HepG2 (cell line): ENCODE data around the gene ZNF106. TPM values are rescaled to one million over a fixed set of nuclear protein-coding genes. Genes with fewer than 3 reads are reported as not detected.

Experiments used
- CHCHD3 ChIP-seq: sonication (generic); formaldehyde crosslinking; IDR thresholded peaks from 2 replicates; pipeline ENCODE4 v1.8.0; 2022; ENCODE audit warnings: mild to moderate bottlenecking, missing genetic modification reagents, moderate library complexity
- DNMT3B ChIP-seq: conservative IDR thresholded peaks from 2 replicates; pipeline ENCODE4 v1.6.1; 2016; ENCODE audit warnings: missing biosample characterization, control low read depth
- GATAD1 ChIP-seq: IDR thresholded peaks from 2 replicates; pipeline ENCODE4 v1.6.1; 2016; ENCODE audit warnings: missing genetic modification reagents, missing compliant biosample characterization
- HHEX ChIP-seq: IDR thresholded peaks from 2 replicates; pipeline ENCODE4 v1.6.1; 2016; ENCODE audit warnings: control low read depth
- KLF6 ChIP-seq: IDR thresholded peaks from 2 replicates; pipeline ENCODE4 v1.8.0; 2016; ENCODE audit warnings: missing biosample characterization, missing genetic modification reagents
- SP2 ChIP-seq: sonication (generic); formaldehyde crosslinking; IDR thresholded peaks from 2 replicates; pipeline ENCODE4 v1.5.1; 2020; ENCODE audit warnings: mild to moderate bottlenecking, missing genetic modification reagents
- ZFP36L2 ChIP-seq: sonication (generic); formaldehyde crosslinking; IDR thresholded peaks from 2 replicates; pipeline ENCODE4 v1.4.0; 2020; ENCODE audit warnings: missing genetic modification reagents
- ZFY ChIP-seq: sonication (generic); formaldehyde crosslinking; IDR thresholded peaks from 2 replicates; pipeline ENCODE4 v1.4.0; 2020; ENCODE audit warnings: missing genetic modification reagents
- ZNF124 ChIP-seq: sonication (generic); formaldehyde crosslinking; IDR thresholded peaks from 2 replicates; pipeline ENCODE4 v1.4.0; 2020; ENCODE audit warnings: missing genetic modification reagents
- ZNF253 ChIP-seq: sonication (generic); formaldehyde crosslinking; IDR thresholded peaks from 2 replicates; pipeline ENCODE4 v1.8.0; 2022; ENCODE audit warnings: mild to moderate bottlenecking, missing genetic modification reagents, borderline replicate concordance
- ZNF256 ChIP-seq: sonication (generic); formaldehyde crosslinking; conservative IDR thresholded peaks from 2 replicates; pipeline ENCODE4 v1.4.0; 2020; ENCODE audit warnings: missing genetic modification reagents
- ZNF75D ChIP-seq: sonication (generic); formaldehyde crosslinking; IDR thresholded peaks from 2 replicates; pipeline ENCODE4 v1.8.1; 2023; ENCODE audit warnings: missing genetic modification reagents, mild to moderate bottlenecking, borderline replicate concordance
- ZNF768 ChIP-seq: sonication (generic); formaldehyde crosslinking; IDR thresholded peaks from 2 replicates; pipeline ENCODE4 v1.4.0; 2020; ENCODE audit warnings: missing genetic modification reagents
- ZNF816 ChIP-seq: sonication (generic); formaldehyde crosslinking; IDR thresholded peaks from 2 replicates; pipeline ENCODE4 v1.8.0; 2022; ENCODE audit warnings: missing genetic modification reagents, mild to moderate bottlenecking, borderline replicate concordance
- polyA plus RNA-seq, 8 experiments: library from polyadenylated mRNA; depleted of rRNA in 3 of 8; stranded (reverse) in 7 of 8; unstranded in 1 of 8; fragments of >200 nt; fragmentation: Illumina TruSeq in 4 of 8; extraction: Trizol in 4 of 8; gene quantifications; 2 replicates each; pipeline versions ENCODE4 v1.2.1 to v1.2.3, GENCODE V29; 2011 to 2016; ENCODE audit warnings: low read depth in 4 of 8, missing spikeins in 1 of 8, mixed read lengths in 1 of 8; ENCODE audit not compliant: insufficient read depth in 1 of 8
- total RNA-seq, 5 experiments: library from RNA; depleted of rRNA; stranded (reverse); fragments of >200 nt; fragmentation: Illumina TruSeq; extraction: Trizol; gene quantifications; 2 replicates each; pipeline ENCODE4 v1.2.3, GENCODE V29; 2016; ENCODE audit warnings: low read depth in 1 of 5
- TF ChIP-seq, protein P1 (sequence below): sonication (generic); formaldehyde crosslinking; conservative IDR thresholded peaks from 2 replicates; pipeline ENCODE4 v1.4.0; 2020; ENCODE audit warnings: missing genetic modification reagents
- TF ChIP-seq, protein P2 (sequence below): sonication (generic); formaldehyde crosslinking; IDR thresholded peaks from 2 replicates; pipeline ENCODE4 v1.4.0; 2020; ENCODE audit warnings: missing genetic modification reagents
- TF ChIP-seq, protein P3 (sequence below): sonication (generic); formaldehyde crosslinking; IDR thresholded peaks from 2 replicates; pipeline ENCODE4 v1.5.1; 2020; ENCODE audit warnings: missing genetic modification reagents, mild to moderate bottlenecking, borderline replicate concordance
- TF ChIP-seq, protein P4 (sequence below), 2 experiments: sonication (generic) in 1 of 2; formaldehyde crosslinking in 1 of 2; IDR thresholded peaks; 2 replicates each; pipeline versions ENCODE4 v1.4.0 to v1.6.1; 2016 to 2020; ENCODE audit warnings: borderline replicate concordance in 1 of 2, low read depth in 1 of 2, mild to moderate bottlenecking in 1 of 2, missing genetic modification reagents in 1 of 2
- TF ChIP-seq, protein P5 (sequence below): sonication (generic); formaldehyde crosslinking; IDR thresholded peaks from 2 replicates; pipeline ENCODE4 v1.4.0; 2020; ENCODE audit warnings: missing genetic modification reagents; ENCODE audit errors: not compliant biosample characterization

The ZNF106 gene
- total and polyA plus RNA-seq, 2 of the 13 experiments (the other 11 are each of a cell fraction or from before 2014, with no cell fraction given), result 12.5 to 35.1 TPM

DNA sequence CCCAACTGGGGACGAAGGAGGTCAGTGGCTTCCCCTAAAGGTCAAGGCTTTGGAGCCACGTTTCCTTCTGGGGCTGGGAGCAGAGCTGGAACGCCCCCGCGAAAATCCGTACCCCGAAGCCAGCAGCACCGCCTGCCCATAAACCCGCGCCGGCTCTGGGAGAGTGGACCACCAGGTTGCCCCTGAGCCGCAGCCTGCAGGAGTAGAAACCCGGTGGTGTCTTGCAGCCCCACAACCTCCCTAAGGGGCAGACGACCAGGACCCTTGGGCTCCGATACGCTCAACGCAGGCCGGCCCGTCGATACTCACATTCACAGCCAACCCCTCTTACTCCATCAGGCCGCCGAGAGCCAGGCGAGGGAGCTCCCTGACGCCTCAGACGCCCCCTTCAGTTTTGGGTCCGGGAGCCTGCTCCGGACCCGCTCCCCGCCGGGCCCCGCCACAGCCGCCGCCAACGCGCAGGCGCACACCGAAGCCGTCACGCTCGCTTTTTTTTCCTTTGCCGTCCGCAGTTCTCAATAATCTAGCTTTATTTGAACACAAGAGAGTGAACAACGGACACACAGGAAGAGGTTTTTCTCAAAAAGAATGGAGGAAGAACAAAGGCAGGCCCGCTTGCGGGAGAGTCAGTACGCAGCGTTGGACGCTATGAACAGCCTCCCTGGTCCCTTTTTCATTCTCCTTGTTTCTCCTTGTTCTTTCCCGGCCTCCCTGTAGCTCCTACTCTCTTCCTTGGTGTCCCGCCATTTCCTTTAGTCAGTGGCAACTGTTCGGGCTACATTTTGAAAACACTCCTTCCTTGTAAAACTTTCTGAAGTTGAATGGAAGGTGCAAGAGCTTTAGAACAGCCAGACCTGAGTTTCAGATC, at the start of gene ZNF106 (continued):
- TF ChIP-seq, protein P1, sequence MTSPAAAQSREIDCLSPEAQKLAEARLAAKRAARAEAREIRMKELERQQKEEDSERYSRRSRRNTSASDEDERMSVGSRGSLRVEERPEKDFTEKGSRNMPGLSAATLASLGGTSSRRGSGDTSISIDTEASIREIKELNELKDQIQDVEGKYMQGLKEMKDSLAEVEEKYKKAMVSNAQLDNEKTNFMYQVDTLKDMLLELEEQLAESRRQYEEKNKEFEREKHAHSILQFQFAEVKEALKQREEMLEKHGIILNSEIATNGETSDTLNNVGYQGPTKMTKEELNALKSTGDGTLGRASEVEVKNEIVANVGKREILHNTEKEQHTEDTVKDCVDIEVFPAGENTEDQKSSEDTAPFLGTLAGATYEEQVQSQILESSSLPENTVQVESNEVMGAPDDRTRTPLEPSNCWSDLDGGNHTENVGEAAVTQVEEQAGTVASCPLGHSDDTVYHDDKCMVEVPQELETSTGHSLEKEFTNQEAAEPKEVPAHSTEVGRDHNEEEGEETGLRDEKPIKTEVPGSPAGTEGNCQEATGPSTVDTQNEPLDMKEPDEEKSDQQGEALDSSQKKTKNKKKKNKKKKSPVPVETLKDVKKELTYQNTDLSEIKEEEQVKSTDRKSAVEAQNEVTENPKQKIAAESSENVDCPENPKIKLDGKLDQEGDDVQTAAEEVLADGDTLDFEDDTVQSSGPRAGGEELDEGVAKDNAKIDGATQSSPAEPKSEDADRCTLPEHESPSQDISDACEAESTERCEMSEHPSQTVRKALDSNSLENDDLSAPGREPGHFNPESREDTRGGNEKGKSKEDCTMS (CRISPR knock-in tag), result no peak
- TF ChIP-seq ZNF124, result peak; percentile 81
- TF ChIP-seq, protein P2, sequence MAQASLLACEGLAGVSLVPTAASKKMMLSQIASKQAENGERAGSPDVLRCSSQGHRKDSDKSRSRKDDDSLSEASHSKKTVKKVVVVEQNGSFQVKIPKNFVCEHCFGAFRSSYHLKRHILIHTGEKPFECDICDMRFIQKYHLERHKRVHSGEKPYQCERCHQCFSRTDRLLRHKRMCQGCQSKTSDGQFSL, result peak; percentile 62; the same call in 1 of the 2 replicates
- TF ChIP-seq CHCHD3 (CRISPR knock-in tag), result no peak
- TF ChIP-seq KLF6, result peak; percentile 72; the same call in 1 of the 2 replicates
- TF ChIP-seq ZFP36L2 (CRISPR knock-in tag), result no peak
- TF ChIP-seq ZNF256 (CRISPR knock-in tag), result peak; percentile 90
- peak; percentile 87 for TF ChIP-seq ZFY (CRISPR knock-in tag)
- peak; percentile 88 for TF ChIP-seq GATAD1
- TF ChIP-seq, protein P3, sequence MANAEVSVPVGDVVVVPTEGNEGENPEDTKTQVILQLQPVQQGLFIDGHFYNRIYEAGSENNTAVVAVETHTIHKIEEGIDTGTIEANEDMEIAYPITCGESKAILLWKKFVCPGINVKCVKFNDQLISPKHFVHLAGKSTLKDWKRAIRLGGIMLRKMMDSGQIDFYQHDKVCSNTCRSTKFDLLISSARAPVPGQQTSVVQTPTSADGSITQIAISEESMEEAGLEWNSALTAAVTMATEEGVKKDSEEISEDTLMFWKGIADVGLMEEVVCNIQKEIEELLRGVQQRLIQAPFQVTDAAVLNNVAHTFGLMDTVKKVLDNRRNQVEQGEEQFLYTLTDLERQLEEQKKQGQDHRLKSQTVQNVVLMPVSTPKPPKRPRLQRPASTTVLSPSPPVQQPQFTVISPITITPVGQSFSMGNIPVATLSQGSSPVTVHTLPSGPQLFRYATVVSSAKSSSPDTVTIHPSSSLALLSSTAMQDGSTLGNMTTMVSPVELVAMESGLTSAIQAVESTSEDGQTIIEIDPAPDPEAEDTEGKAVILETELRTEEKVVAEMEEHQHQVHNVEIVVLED (CRISPR knock-in tag), result peak; percentile 91
- peak; percentile 47; the same call in 1 of the 2 replicates for TF ChIP-seq ZNF768 (CRISPR knock-in tag)
- TF ChIP-seq, protein P4, sequence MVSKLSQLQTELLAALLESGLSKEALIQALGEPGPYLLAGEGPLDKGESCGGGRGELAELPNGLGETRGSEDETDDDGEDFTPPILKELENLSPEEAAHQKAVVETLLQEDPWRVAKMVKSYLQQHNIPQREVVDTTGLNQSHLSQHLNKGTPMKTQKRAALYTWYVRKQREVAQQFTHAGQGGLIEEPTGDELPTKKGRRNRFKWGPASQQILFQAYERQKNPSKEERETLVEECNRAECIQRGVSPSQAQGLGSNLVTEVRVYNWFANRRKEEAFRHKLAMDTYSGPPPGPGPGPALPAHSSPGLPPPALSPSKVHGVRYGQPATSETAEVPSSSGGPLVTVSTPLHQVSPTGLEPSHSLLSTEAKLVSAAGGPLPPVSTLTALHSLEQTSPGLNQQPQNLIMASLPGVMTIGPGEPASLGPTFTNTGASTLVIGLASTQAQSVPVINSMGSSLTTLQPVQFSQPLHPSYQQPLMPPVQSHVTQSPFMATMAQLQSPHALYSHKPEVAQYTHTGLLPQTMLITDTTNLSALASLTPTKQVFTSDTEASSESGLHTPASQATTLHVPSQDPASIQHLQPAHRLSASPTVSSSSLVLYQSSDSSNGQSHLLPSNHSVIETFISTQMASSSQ (IDR thresholded peaks at IDR 0.05; ENCODE audit: low read depth), result no peak
- TF ChIP-seq, protein P4 (CRISPR knock-in tag; IDR thresholded peaks at IDR 0.05; ENCODE audit: borderline replicate concordance), result peak; percentile 70; the same call in 1 of the 2 replicates
- no peak for TF ChIP-seq ZNF253
- peak; percentile 96 for TF ChIP-seq ZNF816 (CRISPR knock-in tag)
- no peak for TF ChIP-seq ZNF75D (CRISPR knock-in tag)
- TF ChIP-seq, protein P5, sequence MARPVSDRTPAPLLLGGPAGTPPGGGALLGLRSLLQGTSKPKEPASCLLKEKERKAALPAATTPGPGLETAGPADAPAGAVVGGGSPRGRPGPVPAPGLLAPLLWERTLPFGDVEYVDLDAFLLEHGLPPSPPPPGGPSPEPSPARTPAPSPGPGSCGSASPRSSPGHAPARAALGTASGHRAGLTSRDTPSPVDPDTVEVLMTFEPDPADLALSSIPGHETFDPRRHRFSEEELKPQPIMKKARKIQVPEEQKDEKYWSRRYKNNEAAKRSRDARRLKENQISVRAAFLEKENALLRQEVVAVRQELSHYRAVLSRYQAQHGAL (CRISPR knock-in tag), result peak; percentile 65
- TF ChIP-seq SP2 (CRISPR knock-in tag), result 0 out of 2 replicates have a peak, but pooled peaks have one; percentile 15
- TF ChIP-seq HHEX (CRISPR knock-in tag), result peak; percentile 59; the same call in 1 of the 2 replicates
- TF ChIP-seq DNMT3B (CRISPR knock-in tag), result no peak
